Astrocyte (in vitro differentiated cells and primary cell): ENCODE data around the gene ITGAE. TPM values are rescaled to one million over a fixed set of nuclear protein-coding genes. Genes with fewer than 3 reads are reported as not detected.
"Not testable (repeated sequence)": the region's sequence is repeated elsewhere in the genome, so short reads cannot be mapped to it uniquely, and the experiment has no call there.

ENCODE experiments used
- DNase-seq: peaks from one replicate; pipeline ENCODE4 v3.0.0-alpha.2; 2010; ENCODE audit warnings: low read depth
- FAIRE-seq: peaks from 2 replicates; lab custom pipeline; 2011; peaks lifted over from hg19 to GRCh38; lab: Jason Lieb, UNC
- H2AFZ ChIP-seq: 2 replicates; pipeline ENCODE4 v1.6.0; 2012; ENCODE audit warnings: low read depth, low read length, inconsistent platforms
- H3K27ac ChIP-seq: 2 replicates; pipeline ENCODE4 v1.5.1; 2011; ENCODE audit warnings: low read depth, low read length, inconsistent platforms
- H3K27me3 ChIP-seq: 2 replicates; pipeline ENCODE4 v1.6.0; 2011; ENCODE audit warnings: low read length, inconsistent platforms; ENCODE audit not compliant: insufficient read depth
- H3K36me3 ChIP-seq: 2 replicates; pipeline ENCODE4 v1.5.1; 2011; ENCODE audit warnings: low read length, inconsistent platforms; ENCODE audit not compliant: insufficient read depth
- H3K4me1 ChIP-seq: 2 replicates; pipeline ENCODE4 v1.5.1; 2011; ENCODE audit warnings: low read length, inconsistent platforms; ENCODE audit not compliant: insufficient read depth
- H3K4me2 ChIP-seq: 2 replicates; pipeline ENCODE4 v1.6.0; 2012; ENCODE audit warnings: low read length, inconsistent platforms
- H3K4me3 ChIP-seq: 2 replicates; pipeline ENCODE4 v1.5.1; 2011; ENCODE audit warnings: low read depth, mild to moderate bottlenecking, low read length, inconsistent platforms; ENCODE audit not compliant: insufficient read depth
- H3K79me2 ChIP-seq: 2 replicates; pipeline ENCODE4 v1.6.0; 2012; ENCODE audit warnings: mild to moderate bottlenecking, low read length, inconsistent platforms; ENCODE audit not compliant: insufficient read depth
- H3K9ac ChIP-seq: 2 replicates; pipeline ENCODE4 v1.6.0; 2012; ENCODE audit warnings: mild to moderate bottlenecking, low read length, inconsistent platforms
- H3K9me3 ChIP-seq: 2 replicates; pipeline ENCODE4 v1.5.1; 2012; ENCODE audit warnings: low read depth, mild to moderate bottlenecking, low read length, inconsistent platforms; ENCODE audit not compliant: insufficient read depth
- H4K20me1 ChIP-seq: 2 replicates; pipeline ENCODE4 v1.6.0; 2012; ENCODE audit warnings: low read length, inconsistent platforms; ENCODE audit not compliant: insufficient read depth
- H3K27ac Mint-ChIP-seq: one replicate; pipeline ENCODE4 v1.8.0; 2021; ENCODE audit warnings: mild to moderate bottlenecking, mixed read lengths; ENCODE audit not compliant: unreplicated experiment
- H3K27me3 Mint-ChIP-seq: one replicate; pipeline ENCODE4 v1.8.0; 2021; ENCODE audit warnings: low read depth, mixed read lengths; ENCODE audit not compliant: unreplicated experiment
- H3K36me3 Mint-ChIP-seq: one replicate; pipeline ENCODE4 v1.8.0; 2021; ENCODE audit warnings: low read depth, mixed read lengths; ENCODE audit not compliant: unreplicated experiment
- H3K4me1 Mint-ChIP-seq: one replicate; pipeline ENCODE4 v1.8.0; 2021; ENCODE audit warnings: low read depth, mixed read lengths; ENCODE audit not compliant: unreplicated experiment
- H3K4me3 Mint-ChIP-seq: one replicate; pipeline ENCODE4 v1.8.0; 2021; ENCODE audit warnings: mild to moderate bottlenecking, moderate library complexity, mixed read lengths; ENCODE audit not compliant: unreplicated experiment
- H3K9me3 Mint-ChIP-seq: one replicate; pipeline ENCODE4 v1.8.0; 2021; ENCODE audit warnings: mild to moderate bottlenecking, mixed read lengths; ENCODE audit not compliant: unreplicated experiment
- CTCF ChIP-seq: IDR thresholded peaks from 2 replicates; pipeline ENCODE4 v1.5.1; 2011; ENCODE audit warnings: low read depth, mild to moderate bottlenecking, inconsistent platforms, low read length, moderate library complexity; ENCODE audit not compliant: insufficient read depth
- EZH2 ChIP-seq: IDR thresholded peaks from 2 replicates; pipeline ENCODE4 v1.6.1; 2012; ENCODE audit warnings: mild to moderate bottlenecking, low read length, inconsistent platforms; ENCODE audit not compliant: insufficient read depth
- total RNA-seq: library from RNA; stranded (reverse); gene quantifications from 2 replicates; pipeline ENCODE4 v1.2.1, GENCODE V29; 2021

ITGAE gene
- total RNA-seq, 1 donor from 2014 or later: 30.9 TPM

DNA sequence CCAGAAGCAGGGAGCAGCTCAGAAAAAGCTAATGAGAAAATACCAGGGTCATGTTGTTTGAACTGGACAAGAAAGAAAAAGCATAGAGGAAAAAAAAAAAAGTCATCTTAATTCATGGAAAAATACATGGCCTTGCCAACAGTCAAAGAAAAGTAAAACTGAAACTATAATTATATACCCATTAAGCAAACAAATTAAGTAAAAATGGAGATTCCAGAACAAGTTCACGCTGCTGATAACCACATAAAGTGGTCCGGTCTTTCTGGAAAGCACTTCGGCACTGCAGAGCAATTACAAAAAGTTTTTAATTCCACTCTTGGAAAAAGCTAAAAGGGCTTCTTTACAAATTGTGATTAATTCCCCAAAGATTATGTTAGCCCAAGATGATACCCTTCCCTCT, 92.6 kb downstream of the ITGAE start:
- H3K27me3 ChIP-seq: no peaks in the 10 kb centered on the region
- no peak overlapping the region for H3K4me2 ChIP-seq
- H3K36me3 Mint-ChIP-seq: peaks cover 9% of the 10 kb centered on the region
- peaks cover 6% of the 10 kb centered on the region for H3K4me1 ChIP-seq
- no peaks in the 10 kb centered on the region for H3K4me1 Mint-ChIP-seq
- H3K36me3 ChIP-seq: peaks cover 2% of the 10 kb centered on the region
- H3K27ac ChIP-seq: no peak overlapping the region
- peaks cover 2% of the 10 kb centered on the region for H3K27me3 Mint-ChIP-seq
- H2AFZ ChIP-seq: no peak overlapping the region
- H3K4me3 ChIP-seq: no peak overlapping the region
- TF ChIP-seq EZH2 (no peak), CTCF (no peak)
- no peaks in the 10 kb centered on the region for H3K9me3 Mint-ChIP-seq
- H3K27ac Mint-ChIP-seq: no peak overlapping the region
- no peak overlapping the region for H3K9ac ChIP-seq
- DNase-seq (no peak), FAIRE-seq (no peak)
- no peak overlapping the region for H3K4me3 Mint-ChIP-seq
- H3K9me3 ChIP-seq: no peaks in the 10 kb centered on the region
- H4K20me1 ChIP-seq: no peaks in the 10 kb centered on the region
- H3K79me2 ChIP-seq: no peaks in the 10 kb centered on the region

DNA sequence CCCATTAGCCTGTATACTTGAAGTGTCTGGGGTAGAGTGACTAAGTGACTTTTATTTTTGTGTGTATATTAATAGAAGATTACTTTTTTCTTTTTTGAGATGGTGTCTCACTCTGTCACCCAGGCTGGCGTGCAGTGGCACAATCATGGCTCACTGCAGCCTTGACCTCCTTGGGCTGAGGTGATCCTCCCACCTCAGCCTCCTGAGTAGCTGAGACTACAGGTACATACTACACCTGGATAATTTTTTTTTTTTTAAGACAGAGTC, 95.3 kb downstream of the ITGAE start:
- not testable (repeated sequence) for H3K27me3 Mint-ChIP-seq, H3K9ac ChIP-seq, H3K9me3 Mint-ChIP-seq, H3K36me3 Mint-ChIP-seq, H3K4me2 ChIP-seq, H3K36me3 ChIP-seq, FAIRE-seq, H3K79me2 ChIP-seq, H3K27ac Mint-ChIP-seq, H3K4me3 Mint-ChIP-seq, DNase-seq, H3K27ac ChIP-seq, H3K4me1 Mint-ChIP-seq, H2AFZ ChIP-seq, H3K9me3 ChIP-seq, H4K20me1 ChIP-seq, H3K27me3 ChIP-seq, H3K4me3 ChIP-seq, H3K4me1 ChIP-seq

DNA sequence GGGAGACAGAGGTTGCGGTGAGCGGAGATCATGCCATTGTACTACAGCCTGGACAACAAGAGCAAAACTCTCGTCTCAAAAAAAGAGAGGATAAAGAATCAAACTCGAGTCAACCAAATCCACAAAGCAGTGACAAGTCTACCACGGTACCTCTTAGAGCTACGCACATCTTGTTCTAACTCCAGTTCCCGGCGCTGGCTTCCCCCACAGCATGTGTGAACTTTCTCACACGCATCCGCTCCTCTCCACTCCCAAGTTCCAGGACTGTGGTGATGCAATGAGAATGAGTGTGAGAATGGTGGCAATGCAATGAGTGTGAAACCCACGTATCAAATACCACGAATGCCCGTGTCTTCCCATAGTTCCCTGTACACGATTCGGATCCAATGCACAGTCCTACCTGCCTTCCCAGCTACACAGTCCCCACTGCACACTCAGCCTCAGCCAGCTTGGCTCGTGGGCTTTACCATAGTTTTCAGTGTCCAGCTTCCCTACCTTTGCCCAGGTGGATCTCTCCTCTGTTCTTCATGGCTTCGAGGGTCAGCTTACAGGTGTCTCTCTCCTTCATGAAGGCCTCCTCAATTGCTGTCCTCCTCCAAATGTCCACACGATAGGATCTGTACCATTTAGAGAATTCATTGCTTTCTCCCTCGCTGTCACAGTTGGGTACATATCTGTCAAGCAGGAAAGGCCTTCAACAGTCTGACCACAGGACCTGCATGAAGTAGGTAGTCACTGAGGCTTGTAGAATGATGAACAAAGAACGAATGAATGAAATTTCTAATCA, 95.9 kb downstream of the ITGAE start:
- no peak overlapping the region for H2AFZ ChIP-seq
- no peaks in the 10 kb centered on the region for H3K79me2 ChIP-seq
- TF ChIP-seq EZH2 (no peak), CTCF (no peak)
- no peak overlapping the region for H3K27ac ChIP-seq
- peaks cover 4% of the 10 kb centered on the region for H3K36me3 Mint-ChIP-seq
- H3K4me2 ChIP-seq: no peak overlapping the region
- H3K27me3 ChIP-seq: no peaks in the 10 kb centered on the region
- H3K27ac Mint-ChIP-seq: no peak overlapping the region
- H4K20me1 ChIP-seq: no peaks in the 10 kb centered on the region
- no peaks in the 10 kb centered on the region for H3K9me3 ChIP-seq
- H3K27me3 Mint-ChIP-seq: peaks cover 2% of the 10 kb centered on the region
- no peaks in the 10 kb centered on the region for H3K4me1 ChIP-seq
- H3K4me3 Mint-ChIP-seq: no peak overlapping the region
- H3K4me1 Mint-ChIP-seq: no peaks in the 10 kb centered on the region
- FAIRE-seq: no peak
- H3K9me3 Mint-ChIP-seq: no peaks in the 10 kb centered on the region
- no peaks in the 10 kb centered on the region for H3K36me3 ChIP-seq
- no peak overlapping the region for H3K4me3 ChIP-seq
- no peak overlapping the region for H3K9ac ChIP-seq
- no peak for DNase-seq

DNA sequence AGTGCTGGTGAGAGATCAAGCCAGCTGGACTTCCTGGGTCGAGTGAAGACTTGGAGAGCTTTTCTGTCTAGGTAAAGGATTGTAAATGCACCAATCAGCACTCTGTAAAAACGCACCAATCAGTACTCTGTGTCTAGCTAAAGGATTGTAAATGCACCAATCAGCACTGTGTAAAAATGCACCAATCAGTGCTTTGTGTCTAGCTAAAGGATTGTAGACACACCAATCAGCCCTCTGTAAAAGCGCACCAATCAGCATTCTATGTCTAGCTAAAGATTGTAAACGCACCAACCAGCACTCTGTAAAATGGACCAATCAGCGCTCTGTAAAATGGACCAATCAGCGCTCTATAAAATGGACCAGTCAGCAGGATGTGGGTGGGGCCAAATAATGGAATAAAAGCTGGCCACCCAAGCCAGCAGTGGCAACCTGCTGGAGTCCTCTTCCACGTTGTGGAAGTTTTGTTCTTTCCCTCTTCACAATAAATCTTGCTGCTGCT, 98.9 kb downstream of the ITGAE start:
- not testable (repeated sequence) for H3K9me3 Mint-ChIP-seq, H3K4me1 ChIP-seq, H3K79me2 ChIP-seq, H3K36me3 ChIP-seq, H3K27ac ChIP-seq, H3K9me3 ChIP-seq, H3K36me3 Mint-ChIP-seq, FAIRE-seq, H3K27me3 ChIP-seq, H4K20me1 ChIP-seq, DNase-seq, H2AFZ ChIP-seq, H3K27ac Mint-ChIP-seq, H3K4me3 Mint-ChIP-seq, H3K27me3 Mint-ChIP-seq, H3K4me1 Mint-ChIP-seq, H3K9ac ChIP-seq, H3K4me2 ChIP-seq, H3K4me3 ChIP-seq
